WI38 (cell line): ENCODE data around the gene FREM1.

ENCODE experiments used
- H3K4me3 ChIP-seq: 2 replicates; pipeline ENCODE4 v1.5.1; 2011; ENCODE audit warnings: low read depth, mild to moderate bottlenecking, control low read depth, low read length
- CTCF ChIP-seq: IDR thresholded peaks from 2 replicates; pipeline ENCODE4 v1.5.1; 2012; ENCODE audit warnings: low read depth, mild to moderate bottlenecking, control low read depth, low read length

The FREM1 gene

GRCh38 chr9:14909181-14909580 is 1.0 kb downstream of the FREM1 start:
- no peak overlapping the region for H3K4me3 ChIP-seq
- TF ChIP-seq CTCF = no peak

GRCh38 chr9:14908295-14909180 is 1.7 kb downstream of the FREM1 start:
- H3K4me3 ChIP-seq = no peak overlapping the region
- TF ChIP-seq CTCF = no peak

GRCh38 chr9:14907696-14908095 is 2.5 kb downstream of the FREM1 start:
- TF ChIP-seq CTCF = no peak
- H3K4me3 ChIP-seq = no peak overlapping the region

- H3K4me3 ChIP-seq = no peak overlapping the region
- no peak for TF ChIP-seq CTCF
Measured at GRCh38 chr9:14907360-14907685, 2.9 kb downstream of the FREM1 start.

GRCh38 chr9:14906644-14907359 is 3.4 kb downstream of the FREM1 start:
- no peak overlapping the region for H3K4me3 ChIP-seq
- TF ChIP-seq CTCF = no peak

GRCh38 chr9:14906000-14906399 is 4.2 kb downstream of the FREM1 start:
- no peak for TF ChIP-seq CTCF

GRCh38 chr9:14903040-14903439 is 7.2 kb downstream of the FREM1 start:
- H3K4me3 ChIP-seq = no peak overlapping the region
- no peak for TF ChIP-seq CTCF

More at GRCh38 chr9:14906000-14906399, 4.2 kb downstream of the FREM1 start:
- no peak overlapping the region for H3K4me3 ChIP-seq
